Type B pancreatic cell (in vitro differentiated cells): ENCODE results near the gene RABEP1. TPM values are rescaled to one million over a fixed set of nuclear protein-coding genes. Genes with fewer than 3 reads are reported as not detected.
A peak's percentile ranks its signal among the peaks of the same experiment; 100 is the strongest.

Source experiments
- DNase-seq: peaks from one replicate; pipeline ENCODE4 v3.0.0; 2021; ENCODE audit warnings: mixed read lengths; ENCODE audit not compliant: unreplicated experiment; ENCODE audit errors: extremely low spot score
- H3K27ac Mint-ChIP-seq: 2 replicates; pipeline ENCODE4 v1.8.0; 2021; ENCODE audit warnings: mild to moderate bottlenecking, mixed read lengths
- H3K27me3 Mint-ChIP-seq: 2 replicates; pipeline ENCODE4 v1.8.0; 2021; ENCODE audit warnings: mixed read lengths
- H3K36me3 Mint-ChIP-seq: 2 replicates; pipeline ENCODE4 v1.8.0; 2021; ENCODE audit warnings: mixed read lengths
- H3K4me1 Mint-ChIP-seq: one replicate; pipeline ENCODE4 v1.8.0; 2021; ENCODE audit warnings: mixed read lengths; ENCODE audit not compliant: unreplicated experiment
- H3K4me3 Mint-ChIP-seq: 2 replicates; pipeline ENCODE4 v1.8.0; 2021; ENCODE audit warnings: mild to moderate bottlenecking, mixed read lengths
- H3K9me3 Mint-ChIP-seq: 2 replicates; pipeline ENCODE4 v1.8.0; 2021; ENCODE audit warnings: mixed read lengths
- total RNA-seq: library from RNA; stranded (reverse); gene quantifications from 2 replicates; pipeline ENCODE4 v1.2.1, GENCODE V29; 2021; ENCODE audit warnings: low replicate concordance
- TF ChIP-seq, protein P1 (sequence below): fragments of 200-600 bp; sonication (generic); conservative IDR thresholded peaks from 2 replicates; pipeline ENCODE4 v1.5.0; 2021; ENCODE audit warnings: antibody characterized with exemption, mild to moderate bottlenecking

RABEP1 gene
- total RNA-seq, 1 donor from 2014 or later = 43.7 TPM

DNA sequence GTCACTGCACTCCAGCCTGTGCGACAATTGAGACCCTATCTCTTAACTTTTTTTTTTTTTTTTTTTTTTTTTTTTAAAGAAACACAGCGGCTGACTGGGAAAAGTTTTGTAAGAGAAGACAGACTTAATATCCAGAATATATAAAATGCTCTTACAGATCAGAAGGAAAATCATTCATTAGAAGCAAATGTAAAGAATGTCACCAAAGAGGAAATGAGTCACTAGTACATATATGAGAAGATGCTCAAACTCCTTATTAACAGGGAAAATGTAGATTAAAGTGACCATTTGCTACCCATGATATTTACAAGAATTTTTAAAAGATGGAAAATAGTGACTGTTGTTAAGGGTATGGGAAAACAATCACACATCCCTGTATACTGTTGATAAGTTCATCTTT, 48.9 kb downstream of the RABEP1 start:
- H3K4me1 Mint-ChIP-seq = no peaks in the 10 kb centered on the region
- no peak overlapping the region for H3K27ac Mint-ChIP-seq
- H3K4me3 Mint-ChIP-seq = no peak overlapping the region
- no peaks in the 10 kb centered on the region for H3K9me3 Mint-ChIP-seq
- H3K36me3 Mint-ChIP-seq = peaks cover 22% of the 10 kb centered on the region
- no peaks in the 10 kb centered on the region for H3K27me3 Mint-ChIP-seq
- no peak for DNase-seq
- TF ChIP-seq, protein P1, sequence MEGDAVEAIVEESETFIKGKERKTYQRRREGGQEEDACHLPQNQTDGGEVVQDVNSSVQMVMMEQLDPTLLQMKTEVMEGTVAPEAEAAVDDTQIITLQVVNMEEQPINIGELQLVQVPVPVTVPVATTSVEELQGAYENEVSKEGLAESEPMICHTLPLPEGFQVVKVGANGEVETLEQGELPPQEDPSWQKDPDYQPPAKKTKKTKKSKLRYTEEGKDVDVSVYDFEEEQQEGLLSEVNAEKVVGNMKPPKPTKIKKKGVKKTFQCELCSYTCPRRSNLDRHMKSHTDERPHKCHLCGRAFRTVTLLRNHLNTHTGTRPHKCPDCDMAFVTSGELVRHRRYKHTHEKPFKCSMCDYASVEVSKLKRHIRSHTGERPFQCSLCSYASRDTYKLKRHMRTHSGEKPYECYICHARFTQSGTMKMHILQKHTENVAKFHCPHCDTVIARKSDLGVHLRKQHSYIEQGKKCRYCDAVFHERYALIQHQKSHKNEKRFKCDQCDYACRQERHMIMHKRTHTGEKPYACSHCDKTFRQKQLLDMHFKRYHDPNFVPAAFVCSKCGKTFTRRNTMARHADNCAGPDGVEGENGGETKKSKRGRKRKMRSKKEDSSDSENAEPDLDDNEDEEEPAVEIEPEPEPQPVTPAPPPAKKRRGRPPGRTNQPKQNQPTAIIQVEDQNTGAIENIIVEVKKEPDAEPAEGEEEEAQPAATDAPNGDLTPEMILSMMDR = no peak

DNA sequence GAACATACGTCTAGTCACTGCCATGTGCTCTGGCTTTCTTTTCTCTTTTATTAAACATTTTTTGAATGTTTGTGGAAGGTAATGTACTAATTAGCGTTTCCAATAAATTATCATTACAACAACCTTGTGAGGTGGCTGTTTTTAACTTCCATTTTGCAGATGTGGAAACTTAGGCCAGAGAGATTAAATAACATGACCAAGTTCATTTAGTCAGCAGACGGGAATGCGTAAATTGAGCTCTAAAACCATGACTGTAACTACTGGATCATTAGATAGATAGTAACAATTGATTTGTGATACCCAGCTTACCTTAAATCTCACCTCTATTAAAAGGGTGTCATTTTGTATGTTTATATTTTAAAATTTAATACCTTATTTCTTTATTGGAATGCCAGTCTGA, 49.4 kb downstream of the RABEP1 start:
- H3K27me3 Mint-ChIP-seq = no peaks in the 10 kb centered on the region
- DNase-seq = no peak
- no peak overlapping the region for H3K4me3 Mint-ChIP-seq
- no peaks in the 10 kb centered on the region for H3K4me1 Mint-ChIP-seq
- H3K9me3 Mint-ChIP-seq = no peaks in the 10 kb centered on the region
- TF ChIP-seq, protein P1 = no peak
- peaks cover 22% of the 10 kb centered on the region for H3K36me3 Mint-ChIP-seq
- H3K27ac Mint-ChIP-seq = no peak overlapping the region

DNA sequence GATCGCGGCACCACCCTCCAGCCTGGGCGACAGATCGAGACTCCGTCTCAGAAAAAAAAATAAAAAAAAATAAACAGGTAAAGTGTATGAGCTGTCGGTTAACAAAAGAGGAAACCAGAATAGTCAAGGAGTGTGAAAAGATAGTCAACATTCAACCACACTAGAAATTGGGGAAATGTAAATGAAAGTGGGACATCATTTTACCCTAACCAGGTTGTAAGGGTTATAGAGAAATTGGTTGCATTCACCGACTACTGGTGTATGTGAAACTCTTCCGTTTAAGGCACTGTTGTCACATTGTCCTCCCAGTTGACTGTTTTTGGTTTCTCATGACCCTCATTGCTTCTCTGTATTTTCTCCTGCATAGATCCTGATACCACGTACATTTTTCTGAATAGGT, 62.8 kb downstream of the RABEP1 start:
- no peak for DNase-seq
- Mint-ChIP-seq H3K36me3 (peaks cover 16% of the 10 kb centered on the region), H3K27me3 (no peaks in the 10 kb centered on the region), H3K4me1 (no peaks in the 10 kb centered on the region), H3K9me3 (no peaks in the 10 kb centered on the region), H3K27ac (no peak overlapping the region), H3K4me3 (no peak overlapping the region)
- TF ChIP-seq, protein P1 = no peak

DNA sequence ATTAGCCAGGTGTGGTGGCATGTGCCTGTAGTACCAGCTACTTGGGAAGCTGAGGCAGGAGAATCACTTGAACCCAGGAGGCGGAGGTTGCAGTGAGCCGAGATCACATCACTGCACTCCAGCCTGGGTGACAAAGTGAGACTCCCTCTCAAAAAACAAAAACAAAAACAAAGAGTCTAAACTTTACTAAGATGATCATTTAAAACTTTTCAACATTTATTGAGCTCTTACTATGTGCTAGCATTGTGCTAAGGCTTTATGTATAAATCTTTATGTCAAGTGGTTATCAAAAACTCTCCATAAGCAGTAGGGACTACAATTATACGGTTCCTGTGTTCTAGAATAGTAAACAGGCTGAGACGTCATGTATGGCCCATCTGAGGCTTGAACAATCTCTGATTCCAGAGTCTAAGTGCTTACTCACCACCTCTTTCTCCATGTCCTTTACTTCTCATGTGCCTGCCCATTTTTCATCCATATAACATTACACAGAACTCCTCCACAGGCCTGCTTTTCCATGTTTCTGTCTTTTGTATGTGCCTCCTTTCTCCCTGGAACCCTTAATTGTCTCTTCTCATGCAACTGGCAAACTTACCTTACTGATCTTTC, 70.7 kb downstream of the RABEP1 start:
- no peaks in the 10 kb centered on the region for H3K9me3 Mint-ChIP-seq
- H3K27ac Mint-ChIP-seq = no peak overlapping the region
- H3K36me3 Mint-ChIP-seq = peaks cover 18% of the 10 kb centered on the region
- TF ChIP-seq, protein P1 = no peak
- H3K27me3 Mint-ChIP-seq = no peaks in the 10 kb centered on the region
- H3K4me1 Mint-ChIP-seq = peaks cover 10% of the 10 kb centered on the region
- no peak overlapping the region for H3K4me3 Mint-ChIP-seq
- no peak for DNase-seq

DNA sequence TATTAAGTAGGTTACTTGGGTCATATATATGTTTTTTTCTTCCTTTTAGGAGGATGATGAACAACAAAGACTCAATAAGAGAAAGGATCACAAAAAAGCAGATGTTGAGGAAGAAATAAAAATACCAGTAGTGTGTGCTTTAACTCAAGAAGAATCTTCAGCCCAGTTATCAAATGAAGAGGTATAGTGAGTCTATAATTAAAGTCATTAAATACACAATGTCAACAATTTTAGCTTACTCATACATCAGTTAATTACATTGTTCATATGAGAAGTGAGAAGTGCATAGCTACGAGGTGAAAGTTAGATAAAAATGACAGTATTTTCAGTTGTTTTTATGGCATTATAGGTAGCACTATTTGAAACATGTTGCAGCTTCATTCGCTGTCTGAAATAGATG, 72.2 kb downstream of the RABEP1 start:
- Mint-ChIP-seq H3K36me3 (peaks cover 16% of the 10 kb centered on the region), H3K27me3 (no peaks in the 10 kb centered on the region), H3K9me3 (no peaks in the 10 kb centered on the region), H3K4me1 (peaks cover 10% of the 10 kb centered on the region), H3K4me3 (no peak overlapping the region), H3K27ac (no peak overlapping the region)
- TF ChIP-seq, protein P1 = no peak
- no peak for DNase-seq

DNA sequence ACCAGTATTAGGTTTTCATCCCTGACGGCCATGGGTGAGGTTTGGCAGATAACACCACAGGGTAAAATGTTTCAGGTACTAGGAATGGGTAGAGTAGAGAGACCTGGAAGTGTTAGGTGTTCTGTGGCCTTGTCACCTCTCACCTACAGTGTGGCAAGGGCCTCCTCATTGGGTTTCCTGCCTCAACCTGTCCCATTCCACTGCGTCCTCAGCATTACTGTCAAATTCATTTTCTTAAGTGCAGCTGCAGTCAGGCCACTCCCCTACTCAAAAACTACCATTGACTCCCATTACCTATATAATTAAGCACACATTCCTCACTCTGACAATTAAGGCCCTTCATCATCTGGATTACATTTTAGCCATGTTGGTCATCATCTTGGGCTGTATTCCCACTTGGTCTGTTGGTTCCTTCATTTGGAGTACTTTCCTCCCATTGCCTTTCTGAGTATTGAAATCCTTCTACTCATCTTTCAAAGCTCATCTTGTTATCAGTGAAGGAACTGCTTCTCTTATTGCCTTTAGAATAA, 72.9 kb downstream of the RABEP1 start:
- no peaks in the 10 kb centered on the region for H3K9me3 Mint-ChIP-seq
- peaks cover 15% of the 10 kb centered on the region for H3K36me3 Mint-ChIP-seq
- H3K27me3 Mint-ChIP-seq = no peaks in the 10 kb centered on the region
- DNase-seq = no peak
- TF ChIP-seq, protein P1 = no peak
- H3K27ac Mint-ChIP-seq = peak overlapping the region; percentile 8
- H3K4me1 Mint-ChIP-seq = peaks cover 10% of the 10 kb centered on the region
- H3K4me3 Mint-ChIP-seq = no peak overlapping the region
